Kidney (tissue), 14 donors: ENCODE results near the gene PRR35. TPM values are rescaled to one million over a fixed set of nuclear protein-coding genes. Genes with fewer than 3 reads are reported as not detected.

Source experiments
- DNase-seq, 5 donors: peaks; one replicate each; pipeline ENCODE4 v3.0.0-alpha.2; 2013 to 2020
- FAIRE-seq: peaks from 2 replicates; lab custom pipeline; 2012; peaks lifted over from hg19 to GRCh38; lab: Jason Lieb, UNC
- H3K27ac ChIP-seq, 2 donors: one replicate each; pipeline ENCODE4 v1.7.0; 2013; ENCODE audit warnings: low read depth in 2 of 2, low read length in 2 of 2, inconsistent platforms in 1 of 2
- H3K27me3 ChIP-seq: one replicate; pipeline ENCODE4 v1.7.1; 2013; ENCODE audit warnings: low read length, inconsistent platforms; ENCODE audit not compliant: control insufficient read depth, insufficient read depth
- H3K36me3 ChIP-seq, 3 donors: one replicate each; pipeline versions ENCODE4 v1.7.0 to v1.7.1; 2013; ENCODE audit warnings: low read length in 3 of 3, control low read depth in 1 of 3, inconsistent platforms in 1 of 3; ENCODE audit not compliant: insufficient read depth in 3 of 3, control insufficient read depth in 2 of 3
- H3K4me1 ChIP-seq, 3 donors: one replicate each; pipeline versions ENCODE4 v1.7.0 to v1.7.1; 2013; ENCODE audit warnings: low read length in 3 of 3, inconsistent platforms in 1 of 3, low read depth in 1 of 3; ENCODE audit not compliant: control insufficient read depth in 2 of 3, insufficient read depth in 2 of 3
- H3K4me3 ChIP-seq, 3 donors: one replicate each; pipeline versions ENCODE4 v1.7.0 to v1.8.1; 2013; ENCODE audit warnings: low read length in 3 of 3, control low read depth in 1 of 3, inconsistent platforms in 1 of 3
- H3K9ac ChIP-seq, 3 donors: one replicate each; pipeline versions ENCODE4 v1.7.0 to v1.7.1; 2013; ENCODE audit warnings: low read length in 3 of 3, control low read depth in 1 of 3, inconsistent platforms in 1 of 3
- H3K9me3 ChIP-seq, 3 donors: one replicate each; pipeline versions ENCODE4 v1.7.0 to v1.7.1; 2013; ENCODE audit warnings: low read length in 3 of 3, control low read depth in 1 of 3, inconsistent platforms in 1 of 3; ENCODE audit not compliant: control insufficient read depth in 2 of 3, insufficient read depth in 1 of 3
- intact Hi-C: fragments of 100-400 bp; cut with DNase I; formaldehyde crosslinking; loops from one replicate; pipeline ENCODE4 v1.11.1; 2022
- polyA plus RNA-seq: library from polyadenylated mRNA; stranded (reverse); fragments of 350-450 nt; fragmentation: Illumina TruSeq; extraction: RNeasy Lipid Tissue Mini Kit (QIAGEN cat#74804); gene quantifications from one replicate; pipeline ENCODE4 v1.2.3, GENCODE V29; 2014; ENCODE audit warnings: low read depth, low replicate concordance; ENCODE audit not compliant: insufficient read depth
- total RNA-seq: library from RNA; stranded (reverse); fragmentation: NEBNext Ultra II Directional; extraction: Animal tissue kit (Norgen Biotek cat#: 25700); gene quantifications from one replicate; pipeline ENCODE4 v1.2.1, GENCODE V29; 2021
- TF ChIP-seq, protein P1 (sequence below): IDR thresholded peaks from 3 replicates; pipeline ENCODE4 v1.5.1; 2012; ENCODE audit warnings: mild to moderate bottlenecking, moderate library complexity, borderline replicate concordance; ENCODE audit not compliant: insufficient read depth; ENCODE audit errors: extremely low read depth
- donor health status: control.
- donor health status: control.
- donor health status: control.
- donor health status: control.
- donor health status: control.
- donor health status: DM: yes; HTN: yes; CAD: no.
- donor health status: Normal renal cell carcinoma (clear cell type).

Gene PRR35
- total and polyA plus RNA-seq, 2 donors from 2014 or later: 1.8 to 24.4 TPM

DNA sequence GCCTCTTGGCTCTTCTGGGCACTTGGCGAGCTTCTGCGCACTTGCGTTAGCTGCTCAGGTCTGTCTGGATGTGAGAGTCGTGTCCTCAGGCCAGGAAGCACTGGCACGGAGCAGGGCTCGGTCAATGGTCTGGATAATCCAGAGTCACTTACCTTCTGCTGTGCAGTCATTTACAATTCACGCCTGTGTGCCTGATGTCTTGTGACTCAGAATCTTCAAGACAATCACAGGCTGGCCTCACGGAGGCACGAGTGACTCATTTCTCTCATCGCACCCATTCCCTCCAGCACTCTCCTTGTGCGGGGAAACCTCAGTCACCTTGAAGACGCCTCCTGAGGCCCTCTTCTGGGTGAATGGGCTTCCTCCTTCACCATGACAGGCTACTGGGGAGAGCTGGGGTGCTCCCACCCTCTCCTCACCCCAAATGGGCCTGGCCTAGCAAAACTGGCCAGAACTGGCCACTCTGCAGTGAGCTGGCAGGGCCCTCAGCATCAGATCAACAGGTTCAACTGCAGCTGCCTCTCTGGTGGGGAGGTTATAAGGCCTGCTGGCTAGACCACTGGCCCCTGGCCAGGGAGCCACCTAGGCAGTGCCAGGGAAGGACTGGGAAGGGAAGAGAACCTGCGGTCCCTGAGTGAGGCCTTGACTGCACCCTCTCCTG lies 34.5 kb upstream of the PRR35 start:
- no peak for FAIRE-seq
- Histone ChIP-seq H3K4me3 (peak overlapping the region in 2 of 3 donors; percentile 68 to 74), H3K4me1 (peaks cover 0 to 39% (median 23%) of the 10 kb centered on the region in 3 donors), H3K36me3 (peaks cover 0 to 8% (median 2%) of the 10 kb centered on the region in 3 donors), H3K9ac (peak overlapping the region in 2 of 3 donors; percentile 4 to 87), H3K27me3 (no peaks in the 10 kb centered on the region), H3K27ac (peak overlapping the region; percentile 96 to 98), H3K9me3 (no peaks in the 10 kb centered on the region)
- DNase-seq: peak in 2 of 5 donors; percentile 55 to 83
- intact Hi-C loops: no loop called here
- TF ChIP-seq, protein P1, sequence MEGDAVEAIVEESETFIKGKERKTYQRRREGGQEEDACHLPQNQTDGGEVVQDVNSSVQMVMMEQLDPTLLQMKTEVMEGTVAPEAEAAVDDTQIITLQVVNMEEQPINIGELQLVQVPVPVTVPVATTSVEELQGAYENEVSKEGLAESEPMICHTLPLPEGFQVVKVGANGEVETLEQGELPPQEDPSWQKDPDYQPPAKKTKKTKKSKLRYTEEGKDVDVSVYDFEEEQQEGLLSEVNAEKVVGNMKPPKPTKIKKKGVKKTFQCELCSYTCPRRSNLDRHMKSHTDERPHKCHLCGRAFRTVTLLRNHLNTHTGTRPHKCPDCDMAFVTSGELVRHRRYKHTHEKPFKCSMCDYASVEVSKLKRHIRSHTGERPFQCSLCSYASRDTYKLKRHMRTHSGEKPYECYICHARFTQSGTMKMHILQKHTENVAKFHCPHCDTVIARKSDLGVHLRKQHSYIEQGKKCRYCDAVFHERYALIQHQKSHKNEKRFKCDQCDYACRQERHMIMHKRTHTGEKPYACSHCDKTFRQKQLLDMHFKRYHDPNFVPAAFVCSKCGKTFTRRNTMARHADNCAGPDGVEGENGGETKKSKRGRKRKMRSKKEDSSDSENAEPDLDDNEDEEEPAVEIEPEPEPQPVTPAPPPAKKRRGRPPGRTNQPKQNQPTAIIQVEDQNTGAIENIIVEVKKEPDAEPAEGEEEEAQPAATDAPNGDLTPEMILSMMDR: peak; percentile 3

DNA sequence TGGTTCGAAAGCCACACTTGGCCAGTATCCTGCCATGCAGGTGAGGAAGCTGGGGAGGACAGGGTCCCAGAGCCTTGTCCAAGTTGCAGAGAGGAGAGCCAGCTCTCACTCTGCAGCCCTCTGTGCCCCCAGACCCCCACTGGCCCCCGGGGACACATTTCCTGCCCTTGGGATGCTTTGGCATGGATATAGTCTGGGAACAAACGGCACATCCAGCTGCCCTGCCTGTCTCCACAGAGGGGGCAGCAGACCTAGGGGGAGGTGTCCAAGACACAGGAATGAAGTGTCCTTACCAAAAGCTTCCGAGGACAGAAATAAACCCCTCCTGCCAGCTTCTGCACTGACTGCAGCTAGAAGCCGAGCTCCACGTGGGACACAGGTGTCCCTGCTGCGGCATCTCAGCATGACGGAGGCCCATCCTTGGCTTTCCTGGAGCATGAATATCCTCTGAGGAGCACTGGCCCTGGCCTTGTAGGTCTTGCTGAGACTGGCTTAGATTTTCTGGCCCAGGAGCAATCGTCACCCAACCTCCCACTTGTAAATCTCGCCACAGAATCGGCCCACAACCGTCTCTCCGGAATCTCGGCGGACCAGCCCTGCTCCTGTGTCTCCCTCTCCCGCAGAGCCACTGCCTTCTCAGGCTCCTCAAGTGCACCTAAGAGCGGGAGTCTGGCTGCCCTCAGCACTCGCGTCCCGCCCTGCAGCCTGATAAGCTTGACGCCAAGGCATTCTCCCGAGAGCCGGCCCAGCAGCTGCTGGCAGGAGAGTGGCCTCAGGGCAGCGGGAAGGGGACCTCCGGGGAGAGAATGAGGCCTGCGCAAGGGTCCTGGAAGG lies 33.8 kb upstream of the PRR35 start:
- Histone ChIP-seq H3K4me3 (peak overlapping the region; percentile 46 to 74 (median 68)), H3K9ac (peak overlapping the region; percentile 4 to 87 (median 17)), H3K4me1 (peaks cover 0 to 39% (median 23%) of the 10 kb centered on the region in 3 donors), H3K27ac (peak overlapping the region; percentile 96 to 98), H3K9me3 (no peaks in the 10 kb centered on the region), H3K27me3 (no peaks in the 10 kb centered on the region), H3K36me3 (peaks cover 0 to under 1% (median 0%) of the 10 kb centered on the region in 3 donors)
- TF ChIP-seq, protein P1: no peak
- FAIRE-seq (no peak), DNase-seq (peak in 3 of 5 donors; percentile 53 to 77 (median 68))
- intact Hi-C loops: no loop called here

DNA sequence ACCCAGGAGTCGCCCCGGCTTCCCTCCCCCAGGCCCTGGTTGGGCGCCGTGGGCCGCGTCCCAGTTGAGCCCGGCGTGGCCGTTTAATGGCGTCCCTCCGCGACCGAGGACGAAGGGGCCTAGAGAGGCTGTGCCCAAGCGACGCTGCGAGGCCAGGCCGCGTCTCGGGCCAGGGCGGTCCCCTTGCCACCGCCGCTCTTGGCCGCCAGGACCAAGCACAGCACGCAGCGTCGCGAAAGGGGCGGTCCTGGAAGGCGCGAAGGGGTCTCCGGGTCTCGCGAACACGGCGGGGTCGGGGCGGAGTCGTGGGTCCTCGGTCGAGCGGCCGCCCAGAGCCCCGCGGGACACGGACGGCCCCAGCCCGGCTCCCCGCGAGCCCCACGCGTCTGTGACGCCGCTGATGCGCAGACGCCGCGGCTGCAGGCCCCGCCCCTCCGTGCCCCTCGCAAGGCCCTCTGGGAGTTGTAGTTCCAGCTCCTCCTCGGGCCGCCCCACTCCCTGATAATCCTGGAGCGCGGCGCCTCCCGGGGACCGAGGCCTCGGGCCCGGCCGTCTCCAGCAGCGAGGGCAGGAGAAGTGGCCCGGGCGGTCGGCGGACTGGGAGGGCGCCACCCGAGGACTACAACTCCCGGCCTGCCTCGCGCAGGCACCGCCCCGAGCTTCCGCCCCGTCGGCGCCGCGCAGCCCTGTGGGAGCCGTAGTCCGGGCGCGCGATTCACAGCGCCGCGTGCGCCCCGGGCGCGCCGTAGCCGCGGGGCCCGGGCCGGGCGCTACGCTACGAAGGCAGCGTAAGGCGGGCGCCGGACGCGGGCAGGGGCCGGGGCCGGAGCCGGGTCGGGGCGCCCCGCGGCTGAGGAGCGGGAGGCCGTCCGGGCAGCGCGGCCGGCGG lies 32.9 kb upstream of the PRR35 start, which contains the start of gene CAPN15:
CAPN15 (plus strand) TSS at position 698 of the 889 bp plus-strand sequence. CDS start 19,127 bp downstream, outside the sequence.
- Histone ChIP-seq H3K4me1 (peaks cover 0 to 39% (median 23%) of the 10 kb centered on the region in 3 donors), H3K9me3 (no peaks in the 10 kb centered on the region), H3K4me3 (peak within 1 kb of the TSS; percentile 51 to 74 (median 68)), H3K27me3 (no peaks in the 10 kb centered on the region), H3K27ac (peak within 1 kb of the TSS; percentile 96 to 98), H3K36me3 (no peaks in the 10 kb centered on the region), H3K9ac (peak within 1 kb of the TSS; percentile 17 to 87 (median 80))
- TF ChIP-seq, protein P1: no peak
- FAIRE-seq: no peak
- intact Hi-C loops: no loop called here
- DNase-seq: peak; percentile 93 to 97 (median 95)
